D721Med (cell line): ENCODE results near the gene TBC1D22A.

Experiments
- DNase-seq: peaks from one replicate; pipeline ENCODE4 v3.0.0; 2011; ENCODE audit warnings: low spot score; ENCODE audit not compliant: insufficient read length
- FAIRE-seq: peaks from 2 replicates; lab custom pipeline; 2011; peaks lifted over from hg19 to GRCh38; lab: Jason Lieb, UNC
- CTCF ChIP-seq: IDR thresholded peaks from 2 replicates; pipeline ENCODE4 v1.5.1; 2012; ENCODE audit warnings: mild to moderate bottlenecking, control low read depth; ENCODE audit not compliant: insufficient read depth; ENCODE audit errors: missing control alignments

TBC1D22A gene

GRCh38 chr22:46996595-46997310, 234.3 kb downstream of the TBC1D22A start:
- DNase-seq (no peak), FAIRE-seq (no peak)
- no peak for TF ChIP-seq CTCF

GRCh38 chr22:46997311-46997970, 235.0 kb downstream of the TBC1D22A start:
- TF ChIP-seq CTCF = no peak
- FAIRE-seq = no peak
- no peak for DNase-seq

GRCh38 chr22:46998331-46998730, 235.9 kb downstream of the TBC1D22A start:
- TF ChIP-seq CTCF = no peak
- DNase-seq = no peak
- FAIRE-seq = no peak

GRCh38 chr22:47000256-47000655, 237.8 kb downstream of the TBC1D22A start:
- no peak for TF ChIP-seq CTCF
- DNase-seq (no peak), FAIRE-seq (no peak)

- no peak for FAIRE-seq
- no peak for TF ChIP-seq CTCF
- DNase-seq = no peak
Observed at GRCh38 chr22:47000888-47001287, 238.4 kb downstream of the TBC1D22A start.

GRCh38 chr22:47001288-47001687, 238.8 kb downstream of the TBC1D22A start:
- FAIRE-seq = no peak

More at GRCh38 chr22:47001288-47001687, 238.8 kb downstream of the TBC1D22A start:
- no peak for TF ChIP-seq CTCF
- no peak for DNase-seq
